GM18909 (cell line): ENCODE measurements around the gene GC.
A peak's percentile ranks its signal among the peaks of the same experiment; 100 is the strongest.
"Not testable (repeated sequence)": the region's sequence is repeated elsewhere in the genome, so short reads cannot be mapped to it uniquely, and the experiment has no call there.

Experiments
- ATAC-seq: cut with Tn5 transposase; IDR thresholded peaks from one replicate; pipeline ENCODE4 v1.9.1; 2021; ENCODE audit warnings: mild to moderate bottlenecking; ENCODE audit not compliant: unreplicated experiment, poor library complexity

The GC gene

DNA sequence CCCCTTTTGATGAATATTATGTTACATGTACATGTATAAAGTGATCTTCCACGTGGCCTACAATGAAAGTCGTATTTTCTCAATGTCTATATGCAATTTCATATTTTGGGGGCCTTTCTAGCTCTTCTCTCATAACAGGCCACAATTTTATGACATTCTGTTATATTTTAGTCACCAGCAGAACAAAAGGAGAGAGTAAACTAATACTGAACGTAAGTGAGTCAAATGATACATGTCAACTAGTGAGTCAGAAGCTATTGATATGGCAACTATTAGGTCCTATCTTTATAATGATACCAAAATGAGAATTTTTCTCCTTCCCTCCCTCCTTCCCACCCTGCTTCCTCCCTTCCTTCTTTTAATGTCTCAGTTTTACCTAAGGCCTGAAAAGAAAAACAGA lies 14.4 kb downstream of the GC start:
- no peak for ATAC-seq

DNA sequence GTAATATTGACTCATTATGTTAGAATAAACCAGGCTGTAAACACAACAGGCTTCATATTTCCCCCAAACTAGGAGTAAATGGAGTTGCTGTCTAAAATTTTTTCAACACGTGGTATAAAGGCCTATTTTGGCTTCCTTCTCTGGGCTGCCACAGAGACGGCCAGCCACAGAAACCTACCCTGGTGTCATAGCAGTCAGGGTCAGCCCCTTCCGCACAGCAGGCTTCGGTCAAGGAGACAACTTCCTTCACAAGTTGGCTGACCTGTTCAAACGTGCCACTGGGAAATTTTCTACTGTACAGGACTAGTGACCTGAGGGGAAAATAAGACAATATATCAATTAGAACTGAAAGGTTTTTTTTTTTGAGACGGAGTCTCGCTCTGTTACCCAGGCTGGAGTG lies 15.8 kb downstream of the GC start:
- ATAC-seq: no peak

DNA sequence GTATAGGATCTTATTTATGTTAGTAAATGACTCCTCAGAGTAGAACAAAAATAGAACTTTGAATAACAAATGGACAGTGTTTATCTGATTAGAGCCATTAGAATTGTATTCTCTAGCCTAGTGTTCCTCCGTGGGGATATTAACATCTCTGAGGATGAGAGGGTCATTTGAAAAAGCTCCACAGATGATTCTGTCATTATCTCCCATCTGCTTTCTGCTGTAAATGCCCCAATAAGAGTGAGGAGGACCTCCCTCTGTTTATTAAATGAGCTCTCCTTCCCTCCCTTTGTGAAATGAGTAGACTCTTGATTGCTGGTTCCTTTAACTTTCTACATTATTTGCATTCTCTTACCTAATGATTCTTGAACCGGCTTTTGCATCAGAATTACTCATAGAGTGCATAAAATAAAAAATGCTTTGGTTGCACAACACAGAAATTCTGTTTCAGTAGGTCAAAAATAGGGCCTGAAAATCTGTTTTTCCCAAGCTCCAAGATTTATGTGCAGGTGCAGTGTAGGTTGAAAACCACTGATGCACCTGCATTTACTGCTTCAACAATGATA lies 18.0 kb downstream of the GC start:
- no peak for ATAC-seq

DNA sequence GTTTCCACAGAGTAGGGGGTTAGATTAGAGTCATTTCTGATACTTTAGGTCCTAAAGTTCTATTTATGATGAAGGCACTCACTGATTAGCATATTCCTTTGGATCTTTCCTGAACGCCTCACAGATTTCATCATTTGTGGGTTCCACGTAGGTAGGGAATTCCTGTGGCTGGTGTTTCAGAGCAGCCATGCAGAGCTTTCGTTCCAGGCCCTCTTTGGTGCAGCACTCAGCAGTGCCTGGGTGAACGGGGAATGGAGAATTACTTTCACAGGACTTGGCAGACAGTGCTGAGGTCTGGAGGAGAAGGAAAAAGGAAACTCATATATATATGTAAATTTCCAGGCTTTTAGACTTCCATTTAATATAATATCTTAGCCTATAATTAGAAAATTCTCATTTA lies 18.5 kb downstream of the GC start:
- ATAC-seq: no peak

DNA sequence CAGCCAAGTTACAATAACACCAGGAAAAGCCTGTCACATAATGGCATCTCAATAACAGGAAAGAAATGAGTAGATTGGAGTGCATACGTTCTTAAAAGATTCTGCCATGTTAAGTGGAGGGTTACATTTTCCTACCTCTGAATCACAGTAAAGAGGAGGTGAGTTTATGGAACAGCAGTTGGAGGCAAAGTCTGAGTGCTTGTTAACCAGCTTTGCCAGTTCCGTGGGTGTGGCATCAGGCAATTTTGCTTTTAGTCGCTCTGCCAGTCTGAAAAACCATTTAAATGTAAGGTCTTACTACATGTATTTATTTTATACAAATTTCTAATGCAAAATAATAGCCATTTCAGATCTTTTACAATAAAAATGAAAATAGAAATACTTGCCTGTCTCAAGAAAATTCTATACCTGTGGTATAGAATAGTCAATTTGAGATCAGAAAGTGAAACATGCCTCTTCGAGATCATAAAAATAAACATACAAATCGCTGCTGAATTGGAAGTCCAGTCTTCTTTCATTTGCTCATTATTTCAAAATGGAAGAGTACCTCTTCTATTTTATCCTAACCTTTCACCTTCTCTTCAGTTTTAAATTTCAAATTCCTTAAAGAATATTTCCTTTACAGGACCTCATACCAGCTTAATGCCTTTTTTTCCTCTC lies 31.4 kb downstream of the GC start:
- no peak for ATAC-seq

DNA sequence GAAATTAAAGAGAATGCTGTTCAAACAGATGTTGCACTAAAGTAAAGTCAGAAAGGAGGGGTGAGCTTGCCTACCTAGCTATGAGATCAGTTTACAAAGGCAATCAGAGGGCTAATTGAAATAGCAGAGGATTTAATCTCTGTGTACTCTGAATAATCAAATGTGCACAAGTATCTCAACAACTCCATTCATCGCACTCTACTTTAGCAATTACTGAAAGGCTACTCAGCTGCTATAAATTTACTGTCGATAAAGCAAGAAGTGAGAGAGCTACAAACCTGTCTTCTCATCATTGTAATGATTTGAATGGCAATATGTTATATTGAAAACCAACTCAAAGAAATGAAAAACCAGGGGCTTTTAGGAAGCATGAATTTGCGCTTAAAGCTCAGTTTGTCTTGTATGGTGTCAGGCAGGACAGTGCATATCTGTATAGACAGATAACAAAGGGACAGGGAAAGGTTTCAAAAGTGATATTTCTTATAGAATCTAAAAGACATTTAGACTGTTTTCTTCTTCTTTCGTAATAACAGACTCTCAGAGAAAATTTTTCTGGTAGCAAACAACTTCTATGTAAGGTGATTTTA lies 34.8 kb downstream of the GC start:
- ATAC-seq: no peak

DNA sequence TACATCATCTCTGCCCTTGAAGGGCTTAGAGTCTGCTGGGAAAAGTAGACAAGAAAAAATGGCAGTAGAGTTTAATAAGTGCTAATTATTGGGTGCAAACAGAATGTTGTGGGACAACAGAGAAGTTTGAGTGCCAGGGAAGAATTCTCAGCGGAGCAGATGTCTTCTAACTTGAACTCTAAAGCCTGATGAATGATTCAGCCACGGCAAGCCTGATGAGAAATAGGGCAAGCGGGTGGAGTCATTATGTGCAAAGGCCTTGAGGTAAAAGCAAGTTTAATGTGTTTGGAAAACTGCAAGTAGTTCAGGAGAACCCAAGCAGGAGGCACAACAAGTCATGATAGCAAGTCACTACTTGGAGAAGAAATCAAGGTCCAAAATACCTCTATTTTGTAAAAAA lies 37.5 kb downstream of the GC start:
- ATAC-seq: no peak

DNA sequence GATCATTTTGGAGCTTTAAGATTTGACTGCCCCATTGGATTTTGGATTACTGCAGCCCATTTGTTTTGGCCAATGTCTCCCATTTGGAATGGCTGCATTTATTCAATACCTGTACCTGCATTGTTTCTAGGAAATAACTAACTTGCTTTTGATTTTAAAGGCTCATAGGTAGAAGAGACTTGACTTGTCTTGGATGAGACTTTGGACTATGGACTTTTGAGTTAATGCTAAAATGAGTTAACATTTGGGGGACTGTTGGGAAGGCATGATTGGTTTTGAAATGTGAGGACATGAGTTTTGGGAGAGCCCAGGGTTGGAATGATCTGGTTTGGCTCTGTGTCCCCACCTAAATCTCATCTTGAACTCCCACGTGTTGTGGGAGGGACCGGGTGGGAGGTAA lies 45.1 kb downstream of the GC start:
- ATAC-seq: not testable (repeated sequence)

DNA sequence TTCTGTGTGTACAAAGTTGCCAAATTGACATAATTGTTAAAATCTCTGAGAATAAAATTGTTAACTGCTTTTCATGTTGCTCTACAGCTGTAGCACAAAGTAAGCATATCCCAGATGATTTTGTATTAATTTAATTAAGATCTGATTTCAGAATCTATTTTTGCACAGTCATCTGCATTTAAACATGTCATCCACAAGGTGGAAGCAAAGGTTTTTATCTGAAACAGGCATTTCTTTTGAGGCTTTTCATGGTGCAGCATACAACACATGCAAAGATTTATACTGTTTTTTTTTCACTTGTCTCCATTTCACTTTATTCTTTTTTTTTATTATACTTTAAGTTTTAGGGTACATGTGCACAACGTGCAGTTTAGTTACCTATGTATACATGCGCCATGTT lies 51.2 kb downstream of the GC start:
- no peak for ATAC-seq

DNA sequence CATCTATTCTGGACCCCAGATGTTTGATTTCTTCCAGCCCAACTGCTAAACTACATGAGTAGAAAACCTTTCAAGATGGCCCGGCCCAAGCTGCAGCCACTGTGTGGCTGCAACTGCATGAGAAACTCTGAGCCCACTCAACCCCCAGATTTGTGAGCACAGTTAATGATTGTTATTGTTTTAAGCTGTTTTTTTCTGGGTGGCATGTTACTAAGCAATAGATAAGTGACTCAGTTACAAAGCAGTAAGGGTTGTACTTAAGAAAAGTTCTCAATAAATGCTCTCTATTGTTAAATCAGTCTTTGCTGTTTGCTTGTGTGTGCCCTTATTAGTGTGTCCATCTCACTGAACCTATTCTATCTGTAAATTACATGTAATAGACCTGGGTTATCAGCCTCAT lies 51.8 kb downstream of the GC start:
- ATAC-seq: no peak

DNA sequence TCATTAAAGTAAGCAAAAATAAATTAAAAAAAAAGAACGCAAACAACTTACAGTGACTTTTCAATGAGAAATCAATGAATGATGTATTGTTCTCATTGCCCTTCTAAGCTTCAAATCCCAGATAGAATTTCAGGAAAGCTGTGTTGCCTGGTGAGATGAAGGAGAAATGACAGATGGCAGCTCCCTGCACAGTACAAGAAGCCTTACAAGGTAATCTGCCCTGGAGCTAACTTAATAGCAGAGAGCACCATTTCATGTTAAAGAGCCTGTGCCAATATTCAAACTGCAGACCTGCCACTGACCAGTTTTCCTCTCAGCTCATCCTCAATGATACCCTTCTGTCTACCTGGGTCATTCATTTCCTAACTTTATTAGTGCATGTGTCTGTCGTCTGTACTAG lies 54.0 kb downstream of the GC start:
- ATAC-seq: no peak

DNA sequence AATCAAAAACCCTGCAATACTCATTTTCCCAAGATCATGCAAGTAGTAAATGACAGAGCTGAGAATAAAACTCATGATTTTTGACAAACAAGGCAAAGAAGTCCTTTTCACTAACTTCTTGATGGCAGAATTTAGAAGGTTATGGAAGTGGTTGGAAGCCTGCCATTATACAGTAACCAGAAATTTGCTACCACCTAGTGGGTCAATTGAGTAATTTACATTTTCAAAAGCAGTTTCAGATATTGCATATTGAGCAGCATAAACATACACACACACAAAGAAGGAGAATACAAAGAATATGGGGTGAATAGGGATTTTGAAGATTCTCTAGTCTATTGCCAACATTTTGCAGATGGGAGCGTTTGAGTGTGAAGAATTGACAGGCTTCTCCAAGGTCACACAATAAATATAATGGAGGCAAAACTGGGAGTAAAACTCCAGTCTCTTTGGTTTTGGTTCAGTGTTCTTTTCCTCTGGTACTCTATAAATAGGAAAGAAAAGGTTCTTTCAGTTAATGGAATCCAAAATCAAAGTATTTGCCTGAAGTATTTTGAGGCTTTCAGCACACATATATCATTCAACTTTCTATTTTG lies 70.2 kb downstream of the GC start:
- ATAC-seq: peak; percentile 63

DNA sequence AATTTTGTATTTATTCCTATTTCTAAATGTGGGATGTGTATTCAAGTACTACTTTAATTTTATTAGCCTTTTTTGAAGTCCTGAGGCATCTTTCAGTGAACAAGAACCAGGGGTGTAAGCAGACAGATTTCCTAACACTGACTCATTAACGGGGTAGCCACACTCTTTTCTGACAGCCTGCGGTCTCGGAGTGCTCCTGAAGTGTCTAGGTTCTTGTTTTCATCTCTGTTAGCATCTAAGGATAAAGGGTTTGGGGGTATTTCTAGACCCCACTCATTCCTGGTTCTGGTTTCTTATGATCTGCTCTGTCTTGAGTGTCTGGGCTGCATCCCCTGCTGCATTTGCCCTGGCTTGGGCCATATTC lies 71.9 kb downstream of the GC start:
- no peak for ATAC-seq

DNA sequence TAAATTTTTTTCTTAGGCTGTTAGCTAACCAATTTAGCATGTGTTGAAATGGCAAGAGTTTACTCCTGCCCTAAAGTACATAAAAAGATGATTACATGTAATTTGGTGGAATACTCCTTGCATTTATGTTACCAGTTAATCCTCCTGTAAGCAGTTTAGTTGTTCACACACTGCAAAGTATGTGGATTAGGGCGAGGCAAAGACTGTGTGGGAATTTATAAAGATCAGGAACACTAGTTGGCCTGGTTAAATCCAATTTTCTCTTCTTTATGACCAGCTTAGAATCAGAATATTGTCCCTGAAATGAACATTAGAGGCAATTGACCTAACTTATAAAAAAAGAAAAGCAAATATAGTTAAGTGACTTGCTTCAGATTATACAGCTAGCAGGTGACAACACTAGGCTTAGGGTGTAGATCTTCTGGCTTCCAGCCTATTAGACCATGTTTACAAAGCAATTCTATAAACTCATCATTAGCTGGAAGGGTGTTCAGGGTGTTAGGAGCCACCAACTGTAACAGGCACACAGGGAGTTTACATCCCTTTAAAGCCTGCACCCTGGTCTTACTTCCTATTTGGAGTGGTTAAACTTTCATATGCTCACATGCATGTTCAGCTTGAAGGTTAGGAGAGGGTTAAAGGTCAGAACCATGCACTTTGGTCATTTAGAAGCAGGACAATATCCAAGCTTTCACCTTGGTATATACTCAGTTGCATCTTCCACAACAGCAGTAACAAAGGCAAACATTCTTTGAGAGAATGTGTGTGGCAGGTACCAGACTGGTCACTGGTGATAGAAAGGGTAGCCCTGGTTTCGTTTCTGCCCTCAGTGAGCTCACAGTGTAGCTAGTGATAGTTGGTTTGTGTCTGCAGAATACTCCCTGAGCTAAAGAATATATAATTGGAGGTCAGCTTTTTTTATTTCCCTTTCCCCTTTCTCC lies 72.6 kb downstream of the GC start:
- no peak for ATAC-seq

DNA sequence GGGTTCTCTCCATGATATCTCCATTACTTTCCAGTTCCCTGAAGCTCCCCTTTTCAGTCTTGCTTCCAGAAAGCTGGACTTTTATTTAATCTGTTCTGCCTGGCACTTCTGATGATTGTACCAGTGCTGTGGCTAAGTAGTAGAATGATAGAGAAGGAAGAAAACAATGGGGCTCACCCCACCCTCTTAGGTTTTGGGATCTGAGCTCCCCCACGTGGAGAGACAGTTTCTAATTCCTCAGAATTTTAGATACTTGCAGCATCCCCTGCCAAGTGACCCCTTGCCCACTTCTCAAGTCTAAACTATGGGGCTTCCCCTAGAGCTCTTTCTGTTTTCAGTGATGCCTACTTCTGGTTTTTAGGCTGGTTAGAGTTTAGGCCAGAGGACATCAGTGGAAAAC lies 73.9 kb downstream of the GC start:
- ATAC-seq: no peak

DNA sequence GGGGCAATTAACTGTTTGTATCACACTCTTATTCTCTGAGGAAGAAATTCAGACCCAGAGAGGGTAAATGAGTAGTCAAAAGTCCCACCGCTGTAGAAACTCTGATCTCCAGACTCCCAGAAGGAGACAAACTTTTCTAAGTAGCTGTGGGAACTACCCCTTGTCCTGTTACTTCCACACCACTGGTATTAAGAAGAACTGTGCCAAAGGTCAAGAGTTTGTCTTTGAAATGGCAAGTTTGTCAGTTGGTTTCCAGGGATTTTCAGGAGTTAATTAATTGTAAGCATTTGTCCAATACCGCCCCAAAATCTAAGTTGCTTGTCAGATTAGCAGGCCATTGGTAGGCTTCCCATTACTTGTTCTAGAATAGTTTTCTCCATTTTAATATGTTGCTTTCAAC lies 85.7 kb downstream of the GC start:
- no peak for ATAC-seq

DNA sequence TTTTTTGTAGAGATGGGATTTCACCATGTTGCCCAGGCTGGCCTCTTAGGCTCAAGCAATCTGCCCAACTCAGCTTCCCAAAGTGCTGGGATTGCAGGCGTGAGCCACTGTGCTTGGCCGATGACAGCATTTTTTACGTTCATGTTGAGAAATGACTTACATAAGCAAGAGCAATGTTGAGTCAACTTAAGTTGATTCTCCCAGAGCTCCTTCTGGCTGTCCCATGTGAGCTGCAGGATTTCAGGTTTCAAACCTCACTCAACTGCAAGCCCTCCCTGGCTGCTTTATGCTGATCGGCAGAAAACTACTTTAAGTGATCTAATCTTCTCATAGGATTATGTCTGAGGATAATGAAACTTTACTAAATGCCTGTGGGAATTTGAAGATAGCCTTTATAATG lies 86.8 kb downstream of the GC start:
- no peak for ATAC-seq

DNA sequence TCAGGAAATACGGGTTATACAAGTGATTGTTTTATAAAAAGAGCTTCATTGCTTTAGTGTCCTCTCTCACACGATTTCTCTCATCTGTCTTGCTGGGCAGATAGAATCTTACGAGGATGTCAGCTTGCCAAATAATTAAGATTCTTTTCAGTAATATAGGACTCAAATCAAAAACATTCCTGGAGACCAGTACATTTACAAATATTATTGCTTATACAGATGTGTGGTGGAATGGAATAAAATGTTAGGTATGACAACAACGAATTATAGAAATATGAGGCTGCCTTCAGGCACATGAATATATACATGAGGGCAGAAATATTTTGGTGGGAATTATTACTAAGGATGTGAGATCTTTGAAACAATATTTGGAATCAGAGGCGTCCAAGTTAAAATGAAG lies 88.9 kb downstream of the GC start:
- no peak for ATAC-seq

DNA sequence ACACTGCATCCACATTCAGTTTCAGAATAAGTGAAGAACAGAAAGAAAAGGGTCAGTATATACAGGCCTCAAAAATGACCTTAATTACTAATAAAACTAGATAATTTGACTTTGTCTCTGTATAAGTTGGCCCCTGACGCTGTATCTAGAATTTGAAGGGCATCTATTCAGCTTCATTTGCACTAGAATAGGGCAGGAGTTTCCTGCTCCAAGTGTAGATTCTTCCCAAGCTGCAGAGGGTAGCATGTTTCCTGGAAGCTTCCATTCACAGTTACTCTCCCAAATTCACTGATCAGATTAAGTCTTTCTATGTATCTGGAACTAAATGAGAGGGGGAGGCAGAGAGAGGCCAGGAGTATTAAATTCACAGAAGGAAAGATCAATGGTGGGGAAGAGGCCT lies 90.9 kb downstream of the GC start:
- no peak for ATAC-seq

DNA sequence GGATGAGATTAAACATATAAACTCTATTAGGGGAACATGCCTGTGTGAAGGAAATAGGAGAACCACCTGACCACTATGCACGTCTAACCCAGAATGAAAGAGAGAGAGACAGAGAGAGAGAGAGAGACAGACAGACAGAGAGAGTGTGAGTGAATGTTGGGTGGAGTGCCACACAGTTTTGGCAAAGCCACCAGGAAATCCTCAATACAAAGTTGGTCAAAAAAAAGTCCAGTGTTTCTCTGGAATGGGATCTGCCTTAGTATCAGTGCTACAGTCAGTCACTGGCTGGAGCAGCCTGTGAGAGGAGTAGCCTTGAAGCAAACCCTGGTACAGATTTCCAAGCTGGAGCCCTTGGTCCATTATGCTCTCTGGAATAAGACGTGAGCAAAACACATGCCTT lies 91.7 kb downstream of the GC start:
- no peak for ATAC-seq
